HG02642 (cell line): ENCODE data around the gene RGS17.
"Not testable (repeated sequence)": the region's sequence is repeated elsewhere in the genome, so short reads cannot be mapped to it uniquely, and the experiment has no call there.

Source experiments
- ATAC-seq: cut with Tn5 transposase; IDR thresholded peaks from one replicate; pipeline ENCODE4 v1.9.1; 2021; ENCODE audit warnings: mild to moderate bottlenecking; ENCODE audit not compliant: unreplicated experiment, poor library complexity

Gene RGS17

DNA sequence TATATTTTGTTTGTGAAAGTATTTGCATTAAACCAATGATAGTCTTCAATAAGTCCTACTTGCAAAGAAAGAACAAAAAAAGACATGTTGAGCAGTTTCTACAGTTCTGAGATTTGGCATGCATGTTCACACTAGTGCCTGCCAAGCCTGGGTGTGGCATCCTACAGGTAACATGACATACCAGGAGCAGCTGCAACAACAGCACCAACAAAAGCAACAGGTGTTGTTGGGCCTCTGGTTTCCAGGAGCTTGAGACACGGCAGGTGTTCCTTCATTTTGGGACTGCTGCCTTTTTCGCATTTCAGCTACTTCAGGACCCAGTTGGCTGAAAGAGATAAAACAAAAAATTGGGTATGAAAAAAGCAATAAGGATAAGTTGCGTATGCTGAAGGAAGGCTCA lies 87.4 kb downstream of the RGS17 start:
- no peak for ATAC-seq

DNA sequence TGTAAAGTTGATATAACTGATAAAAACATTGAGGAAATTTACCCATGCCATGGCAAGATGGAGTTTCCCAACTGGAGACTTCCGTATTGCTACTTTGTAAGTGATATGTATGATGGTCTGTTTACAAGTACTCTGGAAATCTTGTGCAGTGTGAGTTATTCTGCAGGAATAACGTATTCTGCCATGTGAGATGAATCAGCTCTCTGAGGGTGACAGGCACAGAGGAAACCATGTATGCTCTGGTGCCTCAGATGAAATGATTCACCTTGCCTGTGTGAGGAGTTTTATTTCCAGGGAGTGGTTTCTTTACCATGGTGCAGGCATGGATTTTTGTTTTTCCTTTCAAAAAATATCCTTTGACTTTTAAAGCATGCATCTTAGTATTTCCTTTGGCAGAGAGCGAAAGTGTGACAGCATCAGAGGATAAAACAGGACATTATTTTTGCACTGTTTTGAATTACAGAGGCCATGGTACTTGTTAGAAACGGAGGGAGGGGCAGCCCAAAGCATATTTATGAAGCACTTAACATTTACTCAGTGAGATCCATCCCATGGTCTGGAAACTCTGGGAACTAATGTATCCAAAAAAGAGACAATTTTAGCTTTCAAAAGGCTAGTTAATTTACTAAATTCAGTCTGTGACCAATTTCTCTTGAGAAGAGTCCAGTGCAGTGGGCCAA lies 92.6 kb downstream of the RGS17 start:
- ATAC-seq: no peak

DNA sequence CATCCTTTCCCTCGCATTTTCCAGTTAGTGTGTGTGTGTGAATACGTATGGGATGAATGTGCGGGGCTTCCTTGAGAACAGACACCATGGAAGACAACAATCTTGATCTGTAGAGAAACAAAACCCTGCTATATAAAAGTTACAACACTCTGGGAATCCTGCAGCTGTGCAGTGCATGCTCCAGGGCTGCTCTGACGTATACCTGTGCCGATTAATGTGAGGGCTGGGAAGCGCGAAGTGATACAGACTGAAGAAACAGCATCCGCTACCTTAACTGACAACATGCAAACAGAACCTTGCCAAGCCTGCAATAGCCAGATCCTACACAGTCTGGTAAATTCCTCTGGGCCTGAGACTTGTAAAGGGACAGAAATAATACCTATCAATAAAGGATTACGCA lies 96.9 kb downstream of the RGS17 start:
- ATAC-seq: no peak

GRCh38 chr6:153032255-153032882 lies 98.7 kb downstream of the RGS17 start:
- ATAC-seq: no peak

DNA sequence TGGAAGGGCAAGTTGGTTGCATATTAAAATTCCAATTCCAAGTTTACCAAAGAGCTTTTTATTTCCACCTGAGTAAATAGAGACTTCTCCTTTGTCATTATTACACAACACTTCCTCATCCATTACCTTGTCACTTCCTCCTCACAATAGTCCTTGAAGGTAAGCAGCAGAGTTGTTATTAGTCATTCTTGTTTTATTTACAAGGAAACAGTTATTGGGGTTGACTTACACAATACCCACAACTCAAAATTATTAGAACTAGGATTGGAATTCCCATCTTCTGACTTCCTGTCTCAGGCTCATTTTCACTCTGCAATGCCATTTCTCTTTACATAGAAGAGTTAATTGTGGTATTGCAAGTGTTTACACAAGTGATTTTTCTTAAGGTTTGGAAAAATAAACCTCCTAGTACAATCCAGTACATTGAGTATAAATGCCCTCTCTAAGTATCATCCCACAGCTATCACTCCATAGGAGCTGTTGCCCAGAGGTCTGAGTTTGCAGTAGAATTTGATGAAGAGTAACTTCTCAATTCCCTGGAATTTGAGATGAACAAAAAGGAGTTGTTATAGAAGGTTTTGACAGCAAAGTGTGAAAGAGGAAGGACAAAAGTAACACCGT lies 99.6 kb downstream of the RGS17 start:
- ATAC-seq: no peak

DNA sequence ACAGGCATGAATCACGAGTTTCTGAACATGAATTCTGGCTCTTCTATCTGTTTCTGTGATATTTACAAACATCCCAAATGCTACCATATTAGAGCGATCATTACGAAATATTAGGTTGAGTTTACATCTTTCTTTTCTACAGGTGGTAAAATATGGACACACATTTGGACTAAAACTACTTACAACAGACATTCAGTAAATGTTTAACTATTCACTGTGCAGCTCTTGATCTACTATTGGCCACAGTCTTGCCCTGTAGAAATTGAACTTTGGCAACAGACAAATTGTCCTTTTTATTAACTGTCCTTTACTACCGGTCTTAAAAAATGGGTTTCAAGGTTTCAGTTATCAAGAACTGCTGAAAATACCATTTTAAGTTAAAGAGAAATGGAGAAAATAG lies 102.1 kb downstream of the RGS17 start:
- no peak for ATAC-seq

DNA sequence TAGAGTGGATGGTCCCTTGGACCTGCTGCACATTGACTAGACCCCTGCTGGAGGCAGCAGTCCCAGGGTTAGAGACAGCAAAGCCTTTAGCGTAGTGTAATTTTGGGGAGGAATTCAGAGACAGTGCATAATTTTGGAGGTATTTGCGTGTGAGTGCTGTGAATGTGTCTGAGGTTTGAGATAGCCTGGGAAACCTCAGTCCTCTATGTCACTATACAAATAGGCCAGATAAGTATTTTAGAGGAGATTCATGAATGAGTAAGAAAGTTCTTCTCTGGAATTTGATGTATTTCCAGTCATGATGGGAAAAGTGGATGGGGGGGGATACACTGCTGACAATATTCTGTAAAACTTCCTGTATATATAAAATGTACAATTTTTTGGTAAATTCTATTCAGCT lies 102.8 kb downstream of the RGS17 start:
- ATAC-seq: no peak

DNA sequence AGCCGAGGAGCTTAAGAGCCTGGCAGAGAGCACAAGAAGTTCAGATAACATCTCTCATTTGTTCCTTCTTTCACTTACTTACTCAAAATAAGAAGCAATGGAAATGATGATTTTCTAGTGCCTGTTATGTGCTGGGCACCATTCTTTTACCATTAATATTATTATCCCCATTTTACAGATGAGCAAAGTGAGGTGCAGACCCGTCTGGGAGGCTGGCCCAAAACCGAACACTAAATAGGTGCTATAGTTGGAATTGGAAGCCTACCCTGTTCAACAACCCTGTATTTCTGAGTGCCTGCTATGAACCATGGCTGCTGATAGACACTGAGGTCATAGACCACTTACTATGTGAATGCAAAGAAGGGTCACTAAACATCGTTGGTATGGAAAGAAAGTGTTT lies 103.6 kb downstream of the RGS17 start:
- no peak for ATAC-seq

DNA sequence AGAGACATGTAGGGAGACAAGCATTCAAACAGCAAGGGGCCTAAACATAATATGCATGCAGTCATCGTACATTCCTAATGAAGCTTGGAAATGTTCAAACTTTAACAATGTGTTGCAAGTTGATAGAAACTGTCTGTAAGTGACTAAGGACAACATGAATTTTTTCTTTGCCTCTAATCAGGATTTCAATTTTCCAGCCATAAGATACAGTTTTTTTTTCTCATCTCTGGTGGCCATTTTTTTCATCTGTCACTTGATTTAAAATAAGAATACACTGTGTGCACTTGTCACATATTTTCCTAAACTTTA lies 106.4 kb downstream of the RGS17 start:
- ATAC-seq: no peak

DNA sequence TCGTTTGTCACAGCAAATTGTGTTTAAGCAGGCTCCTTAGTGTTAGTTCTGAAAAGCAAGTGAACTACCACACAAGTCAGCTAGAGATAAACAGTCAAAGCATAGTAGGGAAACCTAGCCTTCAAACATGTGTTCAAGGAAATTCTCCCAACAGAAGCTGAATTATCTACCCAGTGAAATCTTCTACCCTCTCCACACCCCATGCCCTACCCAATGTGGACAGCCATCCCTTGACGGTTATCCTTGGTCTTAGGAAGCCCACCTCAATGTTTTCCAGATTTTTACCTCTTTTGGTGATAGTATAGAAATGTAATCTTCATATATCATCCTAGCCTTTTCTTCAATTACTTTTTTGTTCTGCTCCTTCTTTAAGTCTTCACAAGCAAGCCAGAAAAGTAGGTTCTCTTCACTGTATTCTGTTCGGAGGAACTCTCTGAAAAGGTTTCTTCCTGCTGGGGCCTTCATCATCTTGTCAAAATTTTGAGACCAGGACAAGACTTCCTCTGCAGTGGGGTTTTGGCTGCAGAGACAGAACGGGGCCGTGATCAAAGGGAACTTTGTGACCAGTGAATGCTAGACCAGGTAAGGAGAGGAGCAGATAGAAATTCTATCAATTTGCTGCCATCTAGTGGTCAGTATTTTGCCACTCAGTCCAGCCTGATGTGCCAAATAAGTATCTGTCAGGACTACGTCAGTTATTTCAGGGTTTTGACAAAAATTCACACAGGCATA lies 106.9 kb downstream of the RGS17 start:
- ATAC-seq: peak; percentile 99

GRCh38 chr6:153018355-153018754 lies 112.7 kb downstream of the RGS17 start:
- ATAC-seq: no peak

DNA sequence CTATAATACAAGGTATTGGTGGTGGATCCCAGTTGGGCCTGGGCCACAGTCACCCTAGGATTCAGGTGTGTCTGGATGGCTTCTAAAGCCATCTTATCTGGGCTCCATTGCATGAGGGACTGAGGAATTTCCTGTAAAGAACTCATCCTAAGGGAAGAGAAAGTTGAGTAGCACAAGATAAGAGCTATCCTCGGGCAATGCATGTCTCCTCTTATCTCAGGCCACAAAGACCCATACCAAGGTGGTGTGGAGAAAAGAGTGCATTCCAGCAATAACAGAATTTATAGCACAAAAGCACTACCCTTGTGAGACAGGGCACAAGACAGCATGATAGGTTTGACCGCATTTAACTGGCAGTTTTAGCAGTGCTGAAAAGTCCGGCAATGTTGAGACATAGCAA lies 114.2 kb downstream of the RGS17 start:
- ATAC-seq: no peak

DNA sequence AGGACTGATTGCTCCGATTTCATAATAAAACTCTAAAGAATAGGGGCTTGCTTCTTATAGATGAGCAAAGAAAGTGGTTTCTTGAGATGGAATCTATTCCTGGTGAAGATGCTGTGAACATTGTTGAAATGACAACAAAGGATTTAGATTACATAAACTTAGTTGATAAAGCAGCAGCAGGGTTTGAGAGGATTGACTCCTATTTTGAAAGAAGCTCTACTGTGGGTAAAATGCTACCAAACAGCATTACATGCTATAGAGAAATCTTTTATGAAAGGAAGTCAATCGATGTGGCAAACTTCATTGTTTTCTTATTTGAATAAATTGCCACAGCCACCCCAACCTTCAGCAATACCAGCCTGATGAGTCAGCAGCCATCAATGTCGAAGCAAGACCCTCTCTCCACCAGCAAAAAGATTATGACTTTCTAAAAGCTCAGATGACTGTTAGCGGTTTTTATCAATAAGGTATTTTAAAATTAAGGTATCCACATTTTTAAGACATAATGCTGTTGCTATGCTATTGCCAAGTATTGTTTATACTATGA lies 115.9 kb downstream of the RGS17 start:
- ATAC-seq: no peak

DNA sequence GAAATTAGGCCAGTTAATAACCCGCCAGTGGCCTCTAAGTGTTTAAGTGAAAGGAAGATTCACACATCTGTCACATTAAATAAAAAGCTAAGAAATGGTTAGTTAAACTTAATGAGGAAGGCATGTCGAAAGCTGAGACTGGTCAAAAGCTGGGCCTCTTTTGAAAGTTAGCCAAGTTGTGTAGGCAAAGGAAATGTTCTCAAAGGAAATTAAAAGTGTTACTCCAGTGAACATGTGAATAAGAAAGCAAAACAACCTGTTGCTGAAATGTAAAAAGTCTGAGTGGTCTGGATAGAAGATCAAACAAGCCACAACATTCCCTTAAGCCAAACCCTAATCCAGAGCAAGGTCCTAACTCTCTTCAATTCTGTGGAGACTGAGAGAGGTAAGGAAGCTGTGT lies 117.6 kb downstream of the RGS17 start:
- no peak for ATAC-seq

GRCh38 chr6:153012856-153013255 lies 118.2 kb downstream of the RGS17 start:
- ATAC-seq: no peak

- no peak for ATAC-seq
These were observed 127.8 kb downstream of the RGS17 start for GRCh38 chr6:153003366-153003690.

- peak; percentile 97 for ATAC-seq
These were observed 128.3 kb downstream of the RGS17 start, which contains the start of gene MTRF1L for GRCh38 chr6:153002613-153003365. Gene MTRF1L, minus strand, starts transcription at chr6:153002709. Its CDS starts 24 bp downstream, at chr6:153002685.

DNA sequence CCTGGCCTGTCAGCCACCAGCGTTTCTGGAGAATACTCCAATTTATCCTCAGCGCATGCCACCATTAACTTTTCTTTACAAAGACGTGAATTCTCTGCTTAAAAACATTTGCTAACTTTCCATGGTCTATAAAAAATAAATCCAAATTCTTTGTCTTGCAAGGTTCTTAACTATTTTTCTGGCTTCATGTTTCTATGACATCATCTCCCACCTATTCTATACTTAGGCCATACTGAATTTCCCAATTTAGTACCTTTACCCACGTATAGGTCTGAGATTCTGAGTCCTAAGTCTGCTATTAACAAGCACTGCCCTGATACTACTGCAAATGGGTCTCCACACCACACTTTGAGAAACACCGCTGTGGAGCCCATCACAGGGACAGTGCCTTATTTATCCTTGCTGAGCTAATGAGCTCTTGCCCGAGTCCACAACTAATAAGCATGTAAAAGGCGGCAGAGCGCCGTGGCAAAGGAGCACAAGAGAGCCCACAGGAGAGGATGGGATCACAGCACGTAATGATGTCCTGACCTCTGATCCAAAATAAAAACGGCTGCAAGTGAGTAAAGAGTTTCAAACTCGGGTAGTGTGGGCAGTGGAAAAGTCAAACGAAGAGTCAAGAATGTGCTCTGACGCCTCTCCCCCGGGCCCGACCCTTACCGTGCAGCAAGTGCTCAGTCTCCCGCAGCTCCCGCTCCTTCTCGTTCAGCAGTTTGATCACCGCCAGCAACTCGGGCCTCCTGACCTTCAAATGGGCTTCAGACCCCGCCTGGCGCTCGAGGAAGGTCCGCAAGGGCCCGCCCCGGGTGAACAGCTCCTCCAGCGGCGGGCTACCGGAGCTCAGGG lies 129.1 kb downstream of the RGS17 start:
- ATAC-seq: peak; percentile 28

GRCh38 chr6:153000790-153001189 lies 130.3 kb downstream of the RGS17 start:
- not testable (repeated sequence) for ATAC-seq

DNA sequence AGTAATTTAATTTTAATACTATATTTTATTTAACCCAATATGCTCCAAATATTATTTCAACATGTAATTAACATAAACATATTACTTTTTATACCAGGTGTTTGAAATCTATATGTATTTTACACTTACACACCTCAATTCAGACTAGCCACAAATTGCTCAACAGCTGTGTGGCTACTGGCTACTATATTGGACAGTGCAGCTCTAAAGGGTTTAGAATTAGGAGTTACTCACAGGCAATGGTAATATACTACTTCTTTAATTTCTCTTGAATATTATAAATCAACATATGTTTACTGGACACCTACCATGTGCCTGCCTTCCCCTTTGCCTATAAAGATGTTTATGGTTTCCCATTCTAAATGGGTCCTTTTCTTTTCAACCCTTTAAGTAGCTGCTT lies 130.8 kb downstream of the RGS17 start:
- no peak for ATAC-seq
